ENCODE results near the gene WTAP.

GRCh38 chr6:159736908-159737307 is 9.6 kb downstream of the WTAP start:
- no peak for TF ChIP-seq CTCF (IDR thresholded peaks at IDR 0.05)
- no peak for TF ChIP-seq POLR2A (IDR thresholded peaks at IDR 0.05)
